KMS-11 (cell line): Measurements from ENCODE around the gene PLAAT1.

Experiments used
- H2AFZ ChIP-seq: fragments of 200-600 bp; sonication (generic); 2 replicates; pipeline ENCODE4 v1.6.1; 2016; ENCODE audit warnings: antibody characterized with exemption, mixed run types, low read depth
- H3K27ac ChIP-seq: fragments of 200-600 bp; sonication (generic); 2 replicates; pipeline ENCODE4 v1.6.1; 2016; ENCODE audit warnings: mild to moderate bottlenecking, mixed run types
- H3K27me3 ChIP-seq: fragments of 200-600 bp; sonication (generic); 2 replicates; pipeline ENCODE4 v1.6.1; 2017; ENCODE audit warnings: mild to moderate bottlenecking, low read depth, mixed run types, moderate library complexity; ENCODE audit not compliant: insufficient read depth
- H3K36me3 ChIP-seq: fragments of 200-600 bp; sonication (generic); 2 replicates; pipeline ENCODE4 v1.6.1; 2017; ENCODE audit warnings: mild to moderate bottlenecking, mixed run types; ENCODE audit not compliant: insufficient read depth
- H3K4me1 ChIP-seq: fragments of 200-600 bp; sonication (generic); 2 replicates; pipeline ENCODE4 v1.6.1; 2016; ENCODE audit warnings: mild to moderate bottlenecking, low read depth, mixed run types; ENCODE audit not compliant: poor library complexity, severe bottlenecking
- H3K4me2 ChIP-seq: fragments of 200-600 bp; sonication (generic); 2 replicates; pipeline ENCODE4 v1.7.0; 2016; ENCODE audit warnings: mild to moderate bottlenecking, mixed run types
- H3K4me3 ChIP-seq: fragments of 200-600 bp; sonication (generic); IDR thresholded peaks from 2 replicates; pipeline ENCODE4 v1.6.1; 2017; ENCODE audit warnings: low read depth, low read length, mixed read lengths; ENCODE audit not compliant: insufficient read depth
- H3K79me2 ChIP-seq: fragments of 200-600 bp; sonication (generic); 2 replicates; pipeline ENCODE4 v1.6.1; 2016; ENCODE audit warnings: low read depth, mixed run types; ENCODE audit not compliant: insufficient read depth
- H3K9ac ChIP-seq: fragments of 200-600 bp; sonication (generic); 2 replicates; pipeline ENCODE4 v1.6.1; 2016; ENCODE audit warnings: mild to moderate bottlenecking, mixed run types
- H4K20me1 ChIP-seq: fragments of 200-600 bp; sonication (generic); 2 replicates; pipeline ENCODE4 v1.6.1; 2016; ENCODE audit warnings: mild to moderate bottlenecking, mixed run types; ENCODE audit not compliant: insufficient read depth
- TF ChIP-seq, protein P1 (sequence below): fragments of 200-600 bp; sonication (generic); conservative IDR thresholded peaks from 2 replicates; pipeline ENCODE4 v1.6.1; 2017; ENCODE audit warnings: low read depth, mild to moderate bottlenecking, antibody characterized with exemption, low read length, moderate library complexity, mixed read lengths

The PLAAT1 gene

DNA sequence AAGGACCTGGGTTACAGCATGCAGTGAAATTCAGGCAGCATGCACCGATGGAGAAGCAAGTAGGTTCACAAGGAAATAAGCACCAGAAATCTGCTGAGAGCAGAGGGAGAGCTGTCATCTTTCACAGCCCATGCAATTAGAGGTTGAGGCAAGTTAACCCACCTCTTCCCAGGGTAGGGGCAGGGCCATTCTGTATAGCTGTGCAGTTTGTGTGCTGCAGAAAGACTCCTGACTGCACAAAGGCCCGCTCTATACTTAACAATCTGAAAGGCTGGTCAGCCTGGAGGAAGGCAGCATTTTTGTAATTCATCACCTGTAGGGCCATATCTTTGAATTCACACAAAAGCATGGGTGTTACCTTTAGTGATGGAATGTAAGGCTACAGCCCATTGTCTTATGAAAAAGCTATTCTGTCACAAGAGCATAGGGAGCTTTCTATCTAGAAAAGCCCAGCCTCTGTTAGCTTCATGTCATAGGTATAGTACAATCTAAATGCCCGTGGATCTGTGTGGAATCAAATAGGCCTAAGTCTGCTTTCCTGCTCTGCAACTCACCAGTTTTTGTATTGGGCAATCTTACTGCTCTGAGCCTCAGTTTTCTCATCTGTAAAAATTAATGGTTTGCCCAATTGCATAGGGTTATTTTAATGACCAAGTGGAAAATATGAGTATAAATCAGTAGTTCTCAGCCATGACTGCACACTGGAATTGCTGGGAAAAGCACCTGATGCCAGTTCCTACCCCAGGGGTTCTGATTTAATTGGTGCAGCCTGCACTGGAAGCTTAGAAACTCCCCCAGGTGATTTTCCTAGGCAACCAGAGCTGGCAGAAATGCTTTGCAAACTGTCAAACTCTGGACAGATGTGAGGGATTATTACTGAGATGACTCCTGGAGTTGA lies 72.3 kb downstream of the PLAAT1 start:
- TF ChIP-seq, protein P1, sequence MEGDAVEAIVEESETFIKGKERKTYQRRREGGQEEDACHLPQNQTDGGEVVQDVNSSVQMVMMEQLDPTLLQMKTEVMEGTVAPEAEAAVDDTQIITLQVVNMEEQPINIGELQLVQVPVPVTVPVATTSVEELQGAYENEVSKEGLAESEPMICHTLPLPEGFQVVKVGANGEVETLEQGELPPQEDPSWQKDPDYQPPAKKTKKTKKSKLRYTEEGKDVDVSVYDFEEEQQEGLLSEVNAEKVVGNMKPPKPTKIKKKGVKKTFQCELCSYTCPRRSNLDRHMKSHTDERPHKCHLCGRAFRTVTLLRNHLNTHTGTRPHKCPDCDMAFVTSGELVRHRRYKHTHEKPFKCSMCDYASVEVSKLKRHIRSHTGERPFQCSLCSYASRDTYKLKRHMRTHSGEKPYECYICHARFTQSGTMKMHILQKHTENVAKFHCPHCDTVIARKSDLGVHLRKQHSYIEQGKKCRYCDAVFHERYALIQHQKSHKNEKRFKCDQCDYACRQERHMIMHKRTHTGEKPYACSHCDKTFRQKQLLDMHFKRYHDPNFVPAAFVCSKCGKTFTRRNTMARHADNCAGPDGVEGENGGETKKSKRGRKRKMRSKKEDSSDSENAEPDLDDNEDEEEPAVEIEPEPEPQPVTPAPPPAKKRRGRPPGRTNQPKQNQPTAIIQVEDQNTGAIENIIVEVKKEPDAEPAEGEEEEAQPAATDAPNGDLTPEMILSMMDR: no peak
- H3K36me3 ChIP-seq: no peaks in the 10 kb centered on the region
- H3K4me1 ChIP-seq: no peaks in the 10 kb centered on the region
- no peaks in the 10 kb centered on the region for H3K27me3 ChIP-seq
- H3K4me3 ChIP-seq: no peak overlapping the region
- no peak overlapping the region for H3K9ac ChIP-seq
- no peaks in the 10 kb centered on the region for H4K20me1 ChIP-seq
- H3K27ac ChIP-seq: no peak overlapping the region
- no peak overlapping the region for H3K4me2 ChIP-seq
- no peaks in the 10 kb centered on the region for H3K79me2 ChIP-seq
- H2AFZ ChIP-seq: no peak overlapping the region

DNA sequence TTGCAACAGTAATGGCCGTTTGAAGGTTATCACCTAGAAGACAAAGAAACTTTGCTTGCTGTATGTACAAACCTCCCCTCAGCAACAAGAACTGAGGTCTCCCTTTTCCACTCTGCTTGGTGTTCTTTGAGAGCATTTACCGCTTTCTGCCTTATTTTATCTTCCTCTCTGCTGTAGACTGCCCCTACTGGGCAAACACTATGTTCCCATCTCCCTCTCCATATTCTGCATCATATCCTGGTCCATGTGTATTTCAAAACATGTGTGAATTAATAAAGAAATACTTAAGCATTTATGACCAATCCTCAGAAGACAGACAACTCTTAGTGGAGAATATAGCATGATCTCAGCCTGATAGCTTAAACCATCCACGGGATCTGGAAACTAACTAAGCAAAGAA lies 73.1 kb downstream of the PLAAT1 start:
- Histone ChIP-seq H3K4me1 (no peaks in the 10 kb centered on the region), H4K20me1 (no peaks in the 10 kb centered on the region), H3K4me3 (no peak overlapping the region), H3K27ac (no peak overlapping the region), H2AFZ (no peak overlapping the region), H3K36me3 (no peaks in the 10 kb centered on the region), H3K27me3 (no peaks in the 10 kb centered on the region), H3K79me2 (no peaks in the 10 kb centered on the region), H3K4me2 (no peak overlapping the region), H3K9ac (no peak overlapping the region)
- TF ChIP-seq, protein P1: no peak

DNA sequence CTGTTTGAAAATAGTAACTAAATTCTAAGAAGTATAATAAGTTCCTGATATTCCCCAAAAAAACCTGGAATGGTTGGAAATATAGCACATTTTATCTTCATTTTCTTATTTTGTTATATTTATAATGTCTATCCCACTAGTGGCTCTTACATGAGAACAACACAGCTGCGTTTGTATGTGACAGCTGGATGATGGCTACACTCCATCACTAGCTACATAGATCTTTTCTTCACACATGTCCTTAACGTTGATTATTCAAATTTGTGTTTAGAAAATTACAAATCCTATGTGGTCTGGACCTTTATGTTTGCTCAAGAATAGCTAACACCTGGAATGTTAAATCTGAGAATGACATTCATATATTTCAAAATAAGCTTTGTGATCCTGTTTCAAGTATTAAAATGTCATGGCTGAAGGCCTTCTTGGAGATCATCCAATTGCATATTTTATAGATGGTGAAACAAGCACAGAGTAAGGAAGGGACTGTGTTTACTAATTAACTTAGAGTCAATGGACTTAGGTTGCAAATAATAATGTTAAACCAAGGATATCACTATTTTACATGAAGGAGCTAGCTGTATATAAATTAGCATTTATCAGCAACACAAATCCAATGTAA lies 76.8 kb downstream of the PLAAT1 start:
- TF ChIP-seq, protein P1: no peak
- Histone ChIP-seq H3K27ac (no peak overlapping the region), H3K79me2 (no peaks in the 10 kb centered on the region), H3K4me1 (no peaks in the 10 kb centered on the region), H2AFZ (no peak overlapping the region), H3K4me2 (no peak overlapping the region), H3K9ac (no peak overlapping the region), H4K20me1 (no peaks in the 10 kb centered on the region), H3K36me3 (no peaks in the 10 kb centered on the region), H3K4me3 (no peak overlapping the region), H3K27me3 (no peaks in the 10 kb centered on the region)
